HepG2 (cell line): ENCODE data around the gene ITGA2. TPM values are rescaled to one million over a fixed set of nuclear protein-coding genes. Genes with fewer than 3 reads are reported as not detected.

ENCODE experiments used
- HNF1A ChIP-seq, 2 experiments: sonication (generic) in 1 of 2; formaldehyde crosslinking in 1 of 2; IDR thresholded peaks; 2 replicates each; pipeline versions ENCODE4 v1.4.0 to v1.6.1; 2016 to 2020; ENCODE audit warnings: borderline replicate concordance in 1 of 2, low read depth in 1 of 2, mild to moderate bottlenecking in 1 of 2, missing genetic modification reagents in 1 of 2
- HNF4G ChIP-seq, 2 experiments: sonication (generic) in 1 of 2; formaldehyde crosslinking in 1 of 2; IDR thresholded peaks; 2 replicates each; pipeline versions ENCODE4 v1.4.0 to v1.6.1; 2011 to 2020; ENCODE audit warnings: borderline replicate concordance in 2 of 2, low read depth in 2 of 2, mild to moderate bottlenecking in 2 of 2, low read length in 1 of 2, missing genetic modification reagents in 1 of 2, moderate library complexity in 1 of 2
- IRX3 ChIP-seq: sonication (generic); formaldehyde crosslinking; IDR thresholded peaks from 2 replicates; pipeline ENCODE4 v1.8.1; 2023; ENCODE audit warnings: mild to moderate bottlenecking, low read depth, missing genetic modification reagents, borderline replicate concordance
- NR2F6 ChIP-seq, 2 experiments: IDR thresholded peaks; 2 replicates each; pipeline ENCODE4 v1.6.1; 2016; ENCODE audit warnings: antibody characterized with exemption in 1 of 2, mild to moderate bottlenecking in 1 of 2
- ZNF33B ChIP-seq: sonication (generic); formaldehyde crosslinking; IDR thresholded peaks from 2 replicates; pipeline ENCODE4 v1.5.1; 2020; ENCODE audit warnings: mild to moderate bottlenecking, missing genetic modification reagents
- ZNF609 ChIP-seq: sonication (generic); formaldehyde crosslinking; IDR thresholded peaks from 2 replicates; pipeline ENCODE4 v1.4.0; 2020; ENCODE audit warnings: mild to moderate bottlenecking, missing genetic modification reagents, borderline replicate concordance
- ZNF776 ChIP-seq: sonication (generic); formaldehyde crosslinking; IDR thresholded peaks from 2 replicates; pipeline ENCODE4 v1.4.0; 2020; ENCODE audit warnings: mild to moderate bottlenecking, missing genetic modification reagents
- polyA plus RNA-seq, 8 experiments: library from polyadenylated mRNA; depleted of rRNA in 3 of 8; stranded (reverse) in 7 of 8; unstranded in 1 of 8; fragments of >200 nt; fragmentation: Illumina TruSeq in 4 of 8; extraction: Trizol in 4 of 8; gene quantifications; 2 replicates each; pipeline versions ENCODE4 v1.2.1 to v1.2.3, GENCODE V29; 2011 to 2016; ENCODE audit warnings: low read depth in 4 of 8, missing spikeins in 1 of 8, mixed read lengths in 1 of 8; ENCODE audit not compliant: insufficient read depth in 1 of 8
- total RNA-seq, 5 experiments: library from RNA; depleted of rRNA; stranded (reverse); fragments of >200 nt; fragmentation: Illumina TruSeq; extraction: Trizol; gene quantifications; 2 replicates each; pipeline ENCODE4 v1.2.3, GENCODE V29; 2016; ENCODE audit warnings: low read depth in 1 of 5

Gene ITGA2
- total and polyA plus RNA-seq, 2 of the 13 experiments (the other 11 are each of a cell fraction or from before 2014, with no cell fraction given) = 15.8 to 58.3 TPM

GRCh38 chr5:53002491-53002890 is 13.3 kb downstream of the ITGA2 start (continued):
- no peak for TF ChIP-seq HNF1A (IDR thresholded peaks at IDR 0.05; ENCODE audit: low read depth)
- no peak for TF ChIP-seq HNF1A (CRISPR knock-in tag; IDR thresholded peaks at IDR 0.05; ENCODE audit: borderline replicate concordance)
- TF ChIP-seq ZNF609 (CRISPR knock-in tag) = no peak
- TF ChIP-seq ZNF33B (CRISPR knock-in tag) = no peak
- no peak for TF ChIP-seq IRX3 (CRISPR knock-in tag)
- no peak for TF ChIP-seq NR2F6 (IDR thresholded peaks at IDR 0.05)
- TF ChIP-seq NR2F6 (CRISPR knock-in tag; IDR thresholded peaks at IDR 0.05) = no peak
- no peak for TF ChIP-seq HNF4G (IDR thresholded peaks at IDR 0.05; ENCODE audit: borderline replicate concordance, low read depth, low read length)
- no peak for TF ChIP-seq HNF4G (CRISPR knock-in tag; IDR thresholded peaks at IDR 0.05; ENCODE audit: borderline replicate concordance, low read depth)
- no peak for TF ChIP-seq ZNF776 (CRISPR knock-in tag)
